NCI-H1092 (cell line): ENCODE results near the gene RTRAF.

Source experiments
- DNase-seq: peaks from one replicate; lab custom pipeline; 2025; lab: John Stamatoyannopoulos, UW

Gene RTRAF

DNA sequence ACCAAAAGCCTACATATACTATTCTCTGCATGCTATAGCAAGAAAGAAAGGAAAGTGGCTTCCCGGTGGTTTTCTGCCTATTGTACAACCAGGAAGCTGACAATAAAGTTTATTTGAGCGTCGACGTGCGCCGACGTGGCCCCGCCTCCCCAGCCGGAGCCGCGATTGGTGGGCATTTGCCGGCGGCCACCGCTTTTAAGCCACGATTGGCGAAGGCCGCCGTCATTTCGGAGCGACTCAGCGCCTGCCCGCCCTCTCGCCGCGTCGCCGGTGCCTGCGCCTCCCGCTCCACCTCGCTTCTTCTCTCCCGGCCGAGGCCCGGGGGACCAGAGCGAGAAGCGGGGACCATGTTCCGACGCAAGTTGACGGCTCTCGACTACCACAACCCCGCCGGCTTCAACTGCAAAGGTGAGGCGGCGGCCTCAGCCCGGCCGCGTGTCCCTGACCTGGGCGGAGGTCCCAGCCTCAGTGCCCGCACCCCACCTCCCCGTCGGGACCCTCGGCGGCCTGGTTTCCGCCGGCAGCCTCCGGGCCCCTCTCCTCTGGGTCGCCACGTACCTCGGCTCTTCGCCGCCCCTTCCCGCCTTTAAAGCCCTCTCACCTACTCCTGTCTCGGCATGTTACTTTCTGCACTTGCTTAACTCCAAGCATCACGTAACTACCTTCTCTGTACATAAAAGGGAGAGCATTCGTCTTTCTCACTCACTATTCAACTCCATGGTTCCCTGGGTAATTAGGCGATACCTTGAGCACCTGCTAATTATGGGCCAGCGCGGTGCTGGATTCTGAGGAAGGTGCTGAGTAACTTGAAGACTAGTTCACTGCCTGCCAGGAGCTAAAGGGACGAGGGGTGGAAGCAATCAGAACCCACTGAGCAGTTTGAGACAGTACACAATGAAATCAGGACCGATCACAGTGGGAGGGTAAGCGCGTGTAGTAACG is at the start of gene RTRAF:
Gene RTRAF (plus strand): TSS at position 254 of the 942 bp plus-strand sequence. CDS start 94 bp downstream, at position 348.
- DNase-seq: peak; percentile 92

DNA sequence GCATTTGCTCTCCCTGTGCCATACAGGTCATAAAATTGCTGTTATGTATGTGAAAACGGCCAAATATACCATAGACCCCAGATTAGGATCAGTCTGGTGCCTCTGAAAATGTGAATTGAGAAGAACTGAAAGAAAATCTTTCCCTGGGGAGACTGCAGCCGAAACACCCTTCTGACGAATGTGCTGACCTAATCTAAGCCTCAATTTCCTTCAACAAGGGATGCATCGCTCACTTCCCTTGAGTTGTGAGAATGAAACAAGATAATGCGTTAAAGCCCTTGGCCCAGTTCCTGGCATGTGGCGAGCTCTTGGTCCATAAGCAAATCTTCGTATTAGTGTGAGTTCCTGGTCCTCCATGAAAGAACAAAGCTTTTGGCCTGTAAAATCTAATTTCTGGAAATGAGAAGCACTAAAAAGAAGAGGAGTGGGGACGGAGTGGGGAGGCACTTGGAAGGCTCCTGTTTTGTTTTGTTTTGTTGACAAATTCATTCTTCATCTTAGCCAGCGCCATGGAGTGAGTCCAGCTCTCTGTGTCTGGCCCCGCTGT is 49.5 kb upstream of the RTRAF start:
- DNase-seq: no peak

DNA sequence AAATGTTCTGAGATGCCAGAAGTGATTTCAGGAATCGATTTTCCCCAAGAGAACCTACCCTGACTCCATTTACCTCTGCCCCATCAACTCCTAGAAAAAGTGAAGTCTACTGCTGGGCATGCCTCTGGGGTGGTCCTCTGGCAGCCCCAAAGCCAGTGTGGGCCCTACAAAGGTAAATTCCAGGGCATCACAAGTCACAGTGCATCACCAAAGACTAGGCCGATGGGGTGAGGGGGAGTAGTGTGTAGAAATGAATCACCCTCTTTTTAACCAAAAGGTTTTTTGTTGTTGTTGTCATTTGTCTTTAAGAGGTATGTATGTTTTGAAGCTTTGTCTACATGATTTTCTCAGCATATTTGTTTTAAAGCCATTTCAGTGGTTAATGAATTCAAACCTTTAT is 46.4 kb upstream of the RTRAF start:
- no peak for DNase-seq

DNA sequence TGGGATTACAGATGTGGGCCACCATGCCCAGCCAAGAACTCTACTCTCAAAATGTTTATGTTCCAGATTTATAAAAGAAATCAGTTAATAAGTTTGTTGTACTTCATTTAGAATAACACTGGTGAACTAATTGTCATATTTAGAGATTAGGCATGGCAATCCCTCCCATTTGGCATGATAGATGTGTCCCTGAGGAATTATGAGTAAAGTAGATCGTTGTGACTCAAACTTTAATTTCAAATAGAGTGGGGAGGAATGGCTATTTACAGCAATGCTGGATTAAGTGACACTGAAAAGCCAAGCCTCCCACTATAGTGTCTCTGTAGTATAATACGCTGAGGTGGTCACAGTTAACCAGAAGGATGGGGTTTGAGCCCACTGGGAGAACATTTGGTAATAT is 39.3 kb upstream of the RTRAF start:
- no peak for DNase-seq

DNA sequence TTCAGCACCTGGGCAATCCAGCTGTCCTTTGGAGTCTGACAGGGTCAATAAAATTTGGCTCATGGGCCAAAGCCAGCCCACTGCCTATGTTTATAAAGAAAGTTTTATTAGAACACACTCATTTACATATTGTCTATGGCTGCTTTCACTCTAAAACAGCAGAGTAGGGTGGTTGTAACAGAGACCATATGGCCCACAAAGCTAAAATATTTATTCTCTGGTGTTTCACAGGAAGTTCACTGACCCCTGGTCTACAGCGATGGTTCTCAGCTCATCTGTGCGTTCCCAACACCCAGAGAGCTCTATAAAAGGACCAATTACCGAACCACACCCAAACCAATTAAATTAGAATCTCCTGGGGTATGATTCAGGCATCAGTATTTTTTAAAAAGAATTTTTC is 37.7 kb upstream of the RTRAF start:
- no peak for DNase-seq

DNA sequence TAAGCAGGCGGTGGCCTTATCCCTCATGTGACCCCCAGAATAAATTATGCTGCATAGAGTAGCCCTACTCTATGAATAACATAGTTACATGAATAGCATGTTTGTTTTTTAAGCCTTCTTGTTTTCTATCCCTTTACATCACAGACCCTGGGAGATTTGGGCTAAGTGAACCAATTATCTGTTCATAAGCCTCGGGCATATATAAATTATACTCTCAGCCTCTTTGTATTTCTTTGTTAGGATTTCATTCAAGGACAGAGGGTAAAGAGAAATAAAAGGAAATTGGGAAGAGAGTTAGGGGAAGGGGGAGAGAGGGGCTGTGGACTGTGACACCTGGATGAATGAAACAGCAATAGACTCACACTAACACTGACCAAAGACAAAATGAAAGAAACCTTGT is 35.3 kb upstream of the RTRAF start:
- DNase-seq: no peak

DNA sequence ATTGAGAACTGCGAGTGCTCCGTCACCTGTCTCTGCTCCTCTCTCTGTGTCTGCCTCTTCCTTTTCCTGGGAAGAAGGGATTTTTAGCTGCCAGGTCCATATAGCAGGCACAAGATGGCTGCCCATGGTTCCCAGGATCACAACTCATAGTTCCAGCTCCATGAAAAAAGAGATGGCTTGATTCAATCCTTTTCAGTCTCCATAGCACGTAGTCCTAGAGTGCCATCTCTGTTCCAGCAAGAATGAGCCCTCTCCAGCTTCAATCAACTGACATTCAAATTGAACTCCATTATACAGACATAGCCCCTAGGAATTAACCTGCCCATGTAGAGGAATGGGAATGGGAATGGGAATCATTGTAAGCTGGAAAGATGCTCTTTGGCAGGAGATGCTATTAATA is 34.7 kb upstream of the RTRAF start:
- DNase-seq: no peak

DNA sequence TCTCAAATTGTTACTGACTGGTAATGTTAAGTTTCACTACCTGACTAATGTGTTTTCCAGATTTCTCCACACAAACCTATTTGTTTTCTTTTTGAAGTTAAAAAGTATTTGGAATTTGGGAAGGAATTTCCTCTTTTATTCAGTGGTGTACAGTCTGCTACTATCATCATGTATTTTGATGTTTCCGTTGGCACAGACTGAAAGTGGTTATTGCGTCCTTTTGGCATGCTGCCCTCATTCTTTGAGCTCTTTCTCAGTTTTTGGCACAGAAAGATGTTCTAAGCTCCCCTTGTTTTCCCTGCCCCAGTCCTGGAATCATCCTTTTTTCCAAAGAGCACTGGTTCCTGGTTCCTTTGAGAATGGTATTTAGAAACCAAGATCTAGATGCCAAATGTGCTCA is 31.4 kb upstream of the RTRAF start:
- no peak for DNase-seq

DNA sequence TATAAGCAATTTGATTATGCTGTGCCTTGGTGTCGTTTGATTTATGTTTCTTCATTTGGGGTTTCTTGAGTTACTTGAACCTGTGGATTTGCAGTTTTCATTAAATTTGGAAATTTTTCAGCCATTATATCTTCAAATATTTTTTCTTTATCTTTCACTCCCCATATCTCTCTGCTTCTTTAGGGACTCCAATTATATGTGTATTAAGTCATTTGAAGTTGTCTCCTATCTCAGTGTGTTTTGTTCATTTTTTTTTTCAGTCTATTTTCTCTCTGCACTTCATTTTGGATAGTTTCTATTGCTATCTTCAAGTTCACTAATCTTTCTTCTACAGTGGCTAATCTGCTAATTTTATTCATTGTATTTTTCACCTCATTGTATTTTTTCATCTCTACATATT is 29.4 kb upstream of the RTRAF start:
- no peak for DNase-seq

DNA sequence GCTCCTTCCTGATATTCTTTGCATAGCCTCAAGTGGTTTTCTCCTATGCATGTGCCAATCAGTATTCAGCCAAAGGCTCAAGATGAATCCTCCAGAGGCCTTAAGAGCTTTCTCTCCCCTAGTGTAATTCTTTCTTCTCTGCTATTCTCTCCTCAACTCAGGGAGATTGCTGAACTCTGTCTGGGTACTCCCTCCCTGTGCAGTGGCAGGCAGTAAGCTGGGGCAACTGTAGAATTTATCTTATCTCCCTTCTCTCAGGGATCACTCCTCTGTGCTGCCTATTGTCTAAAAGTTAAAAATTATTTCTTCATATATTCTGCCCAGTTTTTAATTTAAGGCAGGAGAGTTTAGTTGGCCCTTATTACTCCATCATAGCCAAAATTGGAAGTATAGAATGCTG is 28.5 kb upstream of the RTRAF start:
- no peak for DNase-seq

DNA sequence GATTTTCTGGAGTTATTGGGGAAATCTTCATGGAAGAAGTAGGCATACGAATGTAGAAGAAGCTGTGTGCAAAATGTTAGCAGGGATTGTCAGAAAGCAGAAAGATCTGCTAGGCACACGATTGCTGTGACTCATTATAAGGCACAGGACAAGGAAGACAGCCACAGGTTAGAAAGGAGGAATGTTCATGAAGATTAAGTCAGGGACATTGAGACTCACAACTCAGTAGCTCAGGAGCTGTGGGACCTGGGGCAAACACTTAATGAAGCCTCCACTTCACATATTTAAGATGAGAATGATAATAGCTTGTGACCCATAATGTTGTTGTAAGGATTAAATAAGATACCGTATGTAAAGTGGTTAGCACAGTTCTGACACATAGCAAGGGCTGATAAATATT is 26.6 kb upstream of the RTRAF start:
- no peak for DNase-seq

DNA sequence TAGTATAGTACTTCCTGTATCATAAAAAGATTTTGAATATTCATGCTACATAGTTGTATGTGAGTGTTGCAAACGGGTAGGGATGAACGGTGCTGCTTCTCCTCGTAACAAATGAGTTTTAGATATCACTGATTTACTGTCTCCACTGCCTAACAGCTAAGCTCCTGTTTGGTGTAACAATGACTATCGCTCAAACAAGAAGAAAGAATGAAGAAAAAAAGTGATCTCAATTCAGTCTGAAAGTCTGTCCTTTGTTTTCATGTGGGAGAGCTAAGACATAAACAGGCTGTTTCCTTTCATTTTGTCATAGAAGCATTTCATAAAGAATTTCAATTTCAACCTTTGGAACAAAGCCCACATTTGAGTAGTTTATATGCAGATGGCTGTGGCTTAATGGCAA is 26.1 kb upstream of the RTRAF start:
- no peak for DNase-seq

DNA sequence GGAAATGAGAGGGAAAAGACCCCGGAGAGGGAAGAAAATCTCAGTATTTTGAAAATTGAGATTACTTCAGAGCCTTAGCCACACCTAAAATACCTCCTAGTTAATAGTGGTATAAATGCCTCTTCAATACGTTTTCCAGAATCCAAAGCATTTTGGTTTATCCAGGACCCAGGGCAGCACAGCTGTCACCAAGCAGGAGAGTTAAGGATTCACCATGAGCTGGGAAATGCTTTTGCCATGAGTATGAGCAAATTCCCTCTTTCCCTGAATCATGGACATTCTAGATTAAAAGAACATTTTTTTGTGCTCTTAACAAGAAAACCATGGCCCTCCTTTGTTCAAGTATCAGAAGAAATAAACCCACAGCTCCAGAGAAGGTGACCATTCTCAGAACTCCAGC is 21.8 kb upstream of the RTRAF start:
- no peak for DNase-seq

DNA sequence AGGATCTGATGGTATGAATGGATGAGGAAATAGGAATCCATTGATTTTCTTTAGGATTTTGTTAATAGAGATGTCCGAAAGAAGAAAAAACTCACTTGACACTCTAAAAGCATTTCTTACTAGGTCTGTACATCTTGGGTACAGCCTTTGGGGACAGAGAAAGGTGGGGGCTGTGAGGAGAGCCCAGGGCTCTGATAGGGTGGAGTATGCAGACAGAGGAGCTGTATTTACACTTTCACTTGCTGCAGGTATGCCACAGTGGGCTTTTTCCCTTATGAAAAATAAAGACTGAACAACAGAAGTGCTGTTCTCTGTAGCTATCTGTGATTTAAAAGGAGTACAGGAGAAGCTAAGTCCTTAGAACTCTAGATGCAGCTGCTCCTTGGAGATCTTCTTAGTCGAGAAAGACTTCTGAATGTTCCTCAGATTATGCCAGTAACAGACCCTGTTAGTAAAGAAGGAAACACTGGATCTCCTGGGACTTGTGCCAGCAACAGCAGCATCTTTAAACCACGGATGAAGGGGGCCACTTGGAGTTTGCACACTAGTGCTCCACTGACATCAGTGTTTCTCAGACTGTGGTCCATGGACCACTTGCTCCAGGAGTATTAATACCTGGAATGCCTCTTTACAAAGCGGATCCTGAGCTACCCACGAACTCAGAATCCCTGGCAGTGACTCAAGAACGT is 19.4 kb upstream of the RTRAF start:
- no peak for DNase-seq

DNA sequence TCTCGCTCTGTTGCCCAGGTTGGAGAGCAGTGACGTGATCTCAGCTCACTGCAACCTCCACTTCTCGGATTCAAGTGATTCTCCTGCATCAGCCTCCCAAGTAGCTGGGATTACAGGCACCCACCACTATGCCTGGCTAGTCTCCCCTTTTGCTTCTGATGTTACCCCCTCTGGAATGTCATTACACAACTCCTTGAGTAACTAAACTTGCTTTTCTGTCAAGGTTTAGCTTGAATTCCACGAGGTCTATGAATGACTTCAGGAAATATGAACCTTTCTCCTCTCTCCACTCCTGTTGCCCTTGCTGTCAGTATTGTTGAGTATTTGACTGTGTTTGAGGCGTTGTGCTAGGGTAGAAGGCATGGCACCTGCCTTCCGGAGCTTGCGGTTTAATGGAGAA is 16.8 kb upstream of the RTRAF start:
- DNase-seq: no peak

DNA sequence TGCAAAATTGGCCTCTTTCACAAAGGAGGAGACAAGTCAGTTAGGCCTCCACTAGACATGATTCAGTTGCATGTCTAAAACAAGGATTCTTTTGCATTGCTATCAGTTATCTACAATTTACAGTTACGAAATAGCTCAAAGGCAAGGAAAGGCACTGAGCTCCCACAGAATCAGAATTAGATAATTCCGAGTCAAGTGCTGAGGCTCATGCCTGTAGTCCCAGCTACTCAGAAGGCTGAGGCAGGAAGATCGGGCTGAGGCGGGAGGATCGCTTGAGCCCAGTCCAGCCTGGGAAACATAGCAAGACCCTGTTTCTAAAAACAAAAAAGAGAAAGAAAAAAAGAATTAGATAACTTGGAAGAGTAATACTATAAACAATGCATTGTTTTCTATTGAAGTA is 12.3 kb upstream of the RTRAF start:
- DNase-seq: no peak

DNA sequence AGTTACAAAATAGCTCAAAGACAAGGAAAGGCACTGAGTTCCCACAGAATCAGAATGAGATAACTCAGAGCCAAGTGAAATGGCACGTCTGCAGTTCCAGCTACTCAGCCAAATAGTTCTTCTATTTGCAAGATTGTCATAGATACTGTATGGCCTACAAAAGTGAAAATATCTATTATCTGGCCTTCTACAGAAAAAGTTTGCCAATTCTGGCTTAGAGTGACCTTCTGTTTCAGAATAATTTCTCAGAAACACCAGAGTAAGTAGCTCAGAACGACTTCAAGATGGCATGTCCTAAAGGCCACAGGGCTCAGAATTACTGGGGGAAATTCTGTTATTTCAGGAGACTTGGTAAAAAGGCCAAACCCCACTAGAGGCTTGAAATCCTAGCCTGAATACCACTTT is 10.7 kb upstream of the RTRAF start:
- DNase-seq: no peak

DNA sequence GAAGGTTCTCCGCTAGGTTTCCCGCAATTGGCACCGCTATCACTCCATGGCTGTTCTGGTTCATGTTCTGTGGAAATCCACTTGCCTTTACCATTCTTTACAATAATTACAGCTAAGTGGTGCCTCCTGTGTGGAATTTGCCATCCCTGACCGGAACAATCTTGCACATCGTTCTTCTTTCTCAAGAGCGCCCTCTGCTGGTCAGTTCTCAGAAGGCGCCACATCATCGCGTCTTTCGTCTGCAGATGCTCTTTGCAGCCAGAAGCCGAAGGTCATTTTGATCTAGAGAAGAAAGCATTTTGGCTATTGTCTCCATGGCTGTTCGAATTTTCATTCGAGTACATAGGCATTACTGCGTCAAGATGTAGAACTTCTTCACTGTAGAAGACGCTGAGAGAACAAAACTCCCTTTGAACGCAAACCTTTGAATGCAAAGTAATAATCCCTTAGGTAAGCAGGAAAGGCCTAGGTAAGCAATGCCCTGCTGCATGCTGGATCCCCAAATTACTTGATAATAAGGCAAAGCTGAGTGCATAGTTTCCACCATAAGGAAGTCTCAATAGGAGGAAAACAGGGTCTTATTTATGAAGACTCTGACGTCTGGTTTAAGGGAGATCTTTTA is 10.1 kb upstream of the RTRAF start:
- peak; percentile 86 for DNase-seq

DNA sequence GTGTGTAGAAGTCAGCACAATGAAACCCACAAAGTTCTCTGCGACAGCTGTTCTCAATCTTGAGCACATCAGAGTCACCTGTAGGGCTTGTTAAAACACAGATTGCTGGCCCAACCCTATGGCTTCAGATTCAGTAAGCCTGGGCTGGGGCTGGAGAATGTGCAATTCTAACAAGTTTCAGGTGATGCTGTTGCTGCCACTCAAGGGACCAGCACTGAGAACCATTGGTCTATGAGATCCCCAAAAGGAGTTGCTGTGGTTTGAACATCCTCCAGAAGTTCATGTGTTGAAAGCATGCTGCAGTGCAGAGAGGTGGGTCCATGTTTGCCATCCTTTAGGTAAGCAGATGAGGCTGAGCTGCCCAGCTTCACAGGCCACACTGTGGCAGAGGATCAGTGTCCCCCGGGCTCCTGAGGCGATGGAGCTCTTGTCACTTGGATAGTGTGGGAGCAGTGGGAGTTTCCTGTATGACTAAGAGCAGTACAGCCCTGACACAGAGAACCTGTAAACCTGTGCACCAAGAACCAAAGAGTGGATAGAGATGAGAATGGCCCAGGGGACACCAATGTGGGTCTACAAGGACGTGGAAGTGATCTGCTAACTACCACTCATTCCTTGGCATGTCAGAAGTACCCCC is 8.0 kb upstream of the RTRAF start:
- DNase-seq: no peak

DNA sequence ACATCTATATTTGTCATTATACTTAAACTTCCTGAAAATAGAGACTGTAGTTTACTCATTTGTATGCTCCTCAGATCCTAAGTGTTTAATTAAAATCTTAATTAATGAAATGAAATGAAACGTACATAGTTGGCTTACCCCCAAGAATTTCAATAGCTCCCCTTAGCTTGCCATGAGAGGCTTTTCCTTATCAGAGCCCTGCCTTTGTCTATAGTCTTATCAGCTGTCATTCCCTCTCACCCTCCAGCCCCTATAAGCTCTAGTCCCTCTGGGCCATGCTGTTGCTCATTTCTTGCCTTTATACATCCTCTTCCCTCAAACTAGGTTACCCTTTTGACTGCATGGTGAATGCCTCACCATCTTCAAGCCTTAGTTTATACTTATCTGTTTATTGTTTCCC is 1.1 kb upstream of the RTRAF start:
- no peak for DNase-seq

DNA sequence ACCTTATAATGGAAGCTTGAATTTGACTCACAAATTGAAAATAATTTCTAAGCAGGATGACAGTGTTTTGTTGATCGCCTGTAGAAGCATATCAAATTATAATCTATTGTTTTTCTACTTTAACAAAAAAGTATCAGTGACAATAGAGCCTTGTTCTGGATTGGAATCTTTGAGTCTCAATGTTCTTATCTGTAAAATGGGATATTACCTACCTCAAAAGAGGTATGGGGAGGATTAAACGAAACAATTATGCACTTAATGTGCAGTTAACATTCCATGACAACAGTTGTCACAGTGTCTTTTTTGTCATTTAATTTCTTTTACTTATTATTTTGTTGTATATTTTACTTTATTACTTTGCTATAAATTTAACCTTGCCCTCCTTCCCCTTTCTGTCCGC is 1.1 kb downstream of the RTRAF start:
- DNase-seq: no peak

DNA sequence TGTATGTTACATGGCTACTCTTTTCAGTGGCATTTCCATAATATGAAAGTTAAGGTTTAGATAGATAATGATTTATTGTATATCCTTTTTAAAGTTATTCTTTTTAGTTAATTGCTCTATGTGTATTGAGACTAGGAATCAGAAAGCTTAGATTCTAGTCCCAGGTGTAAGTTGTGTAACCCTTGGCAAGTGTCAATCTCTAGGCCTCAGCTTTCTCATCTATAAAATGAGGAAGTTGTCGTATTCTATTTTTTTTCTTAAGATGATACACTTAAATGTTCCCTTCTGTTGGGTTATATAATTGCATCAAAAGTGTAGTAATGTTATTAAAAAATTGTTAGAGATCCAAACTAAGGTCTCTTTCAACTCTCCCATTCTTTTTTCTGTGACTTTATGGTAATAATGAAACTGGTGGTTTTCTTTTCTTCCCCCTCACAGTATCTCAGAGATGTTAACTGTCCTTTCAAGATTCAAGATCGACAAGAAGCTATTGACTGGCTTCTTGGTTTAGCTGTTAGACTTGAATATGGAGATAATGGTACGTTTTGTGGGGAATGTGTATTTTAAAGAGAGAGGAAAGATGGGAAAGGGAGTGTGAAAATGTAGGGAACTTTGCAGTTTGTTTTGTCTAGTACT is 4.1 kb downstream of the RTRAF start:
- no peak for DNase-seq
